Activated CD8-positive, alpha-beta memory T cell treated with anti-CD3 and anti-CD28 coated beads, Interleukin-2, amount 10 ng/mL, durations not matched to agents 7 days and 5 days (primary cell): ENCODE data around the gene TRIM54. TPM values are rescaled to one million over a fixed set of nuclear protein-coding genes. Genes with fewer than 3 reads are reported as not detected.
"Not testable (repeated sequence)": the region's sequence is repeated elsewhere in the genome, so short reads cannot be mapped to it uniquely, and the experiment has no call there.

ENCODE experiments used
- ATAC-seq: fragments of 150-1000 bp; cut with Tn5 transposase; one replicate; pipeline ENCODE4 v1.10.0; 2021; ENCODE audit warnings: moderate library complexity
- CTCF ChIA-PET: fragments of 350-600 bp; sonication (Branson Sonifier 250); formaldehyde crosslinking; loops from one replicate; lab custom pipeline; 2021; ENCODE audit warnings: antibody characterized with exemption; lab: Charles Lee
- DNase-seq: peaks from one replicate; pipeline ENCODE4 v3.0.0-alpha.2; 2020
- H3K27ac Mint-ChIP-seq: one replicate; pipeline ENCODE4 v1.8.0; 2021; ENCODE audit warnings: mild to moderate bottlenecking, mixed read lengths
- H3K27me3 Mint-ChIP-seq: one replicate; pipeline ENCODE4 v1.8.0; 2021; ENCODE audit warnings: mixed read lengths
- H3K36me3 Mint-ChIP-seq: one replicate; pipeline ENCODE4 v1.8.0; 2021; ENCODE audit warnings: mild to moderate bottlenecking, mixed read lengths
- H3K4me1 Mint-ChIP-seq: one replicate; pipeline ENCODE4 v1.8.0; 2021; ENCODE audit warnings: mixed read lengths
- H3K4me3 Mint-ChIP-seq: one replicate; pipeline ENCODE4 v1.8.0; 2021; ENCODE audit warnings: mild to moderate bottlenecking, moderate library complexity, mixed read lengths
- H3K9me3 Mint-ChIP-seq: one replicate; pipeline ENCODE4 v1.8.0; 2022; ENCODE audit warnings: low read depth, mixed read lengths
- total RNA-seq, 2 experiments: library from RNA; stranded (reverse); gene quantifications; one replicate each; pipeline ENCODE4 v1.2.3, GENCODE V29; 2021

The TRIM54 gene
- total RNA-seq, 2 experiments from 2014 or later, result 0.28 TPM; not detected in 1

- Mint-ChIP-seq H3K27ac (no peak overlapping the region), H3K4me3 (no peak overlapping the region)
These were observed 16.3 kb downstream of the TRIM54 start for GRCh38 chr2:27298391-27299080.

GRCh38 chr2:27300606-27301005 is 18.4 kb downstream of the TRIM54 start:
- not testable (repeated sequence) for H3K4me3 Mint-ChIP-seq, H3K36me3 Mint-ChIP-seq, ATAC-seq, H3K27ac Mint-ChIP-seq, DNase-seq, H3K4me1 Mint-ChIP-seq, H3K9me3 Mint-ChIP-seq
- H3K27me3 Mint-ChIP-seq, result peaks cover 19% of the 10 kb centered on the region
- CTCF ChIA-PET, result interaction anchor here (0.9 to 3.1 kb wide), 3 partner anchors 10 to 50 kb away, joined by 3 to 10 read pairs (median 3); partner anchors contain the start of gene TRIM54

More at GRCh38 chr2:27298391-27299080, 16.3 kb downstream of the TRIM54 start:
- DNase-seq (no peak), ATAC-seq (no peak)
- Mint-ChIP-seq H3K27me3 (peaks cover 19% of the 10 kb centered on the region), H3K4me1 (peaks cover 4% of the 10 kb centered on the region), H3K9me3 (no peaks in the 10 kb centered on the region), H3K36me3 (no peaks in the 10 kb centered on the region)
- CTCF ChIA-PET, result interaction anchor here (1.2 to 3.1 kb wide), 2 partner anchors 17 to 337 kb away, joined by 3 to 10 read pairs; partner anchors contain the start of gene TRIM54

- Mint-ChIP-seq H3K27ac (peak overlapping the region; percentile 28), H3K9me3 (no peaks in the 10 kb centered on the region), H3K4me1 (peaks cover 8% of the 10 kb centered on the region), H3K36me3 (no peaks in the 10 kb centered on the region), H3K27me3 (peaks cover 24% of the 10 kb centered on the region), H3K4me3 (peak overlapping the region; percentile 54)
- CTCF ChIA-PET, result interaction anchor here (0.6 to 3.0 kb wide), 55 partner anchors 9 to 454 kb away, joined by 3 to 35 read pairs (median 5); partner anchors contain the start of genes ABHD1, CAD, KHK and MPV17
- peak; percentile 57 for DNase-seq
- peak; percentile 63 for ATAC-seq
These were observed 21.1 kb downstream of the TRIM54 start for GRCh38 chr2:27303093-27304025.

- Mint-ChIP-seq H3K27ac (no peak overlapping the region), H3K4me3 (no peak overlapping the region), H3K36me3 (peaks cover 8% of the 10 kb centered on the region), H3K9me3 (no peaks in the 10 kb centered on the region), H3K27me3 (peaks cover 24% of the 10 kb centered on the region), H3K4me1 (peaks cover 8% of the 10 kb centered on the region)
- DNase-seq, result no peak
- ATAC-seq, result no peak
- CTCF ChIA-PET, result interaction anchor here (0.6 to 2.2 kb wide), 7 partner anchors 8 to 217 kb away, joined by 3 to 9 read pairs (median 4); no protein-coding TSS in a partner anchor
These were observed 22.4 kb downstream of the TRIM54 start for GRCh38 chr2:27304488-27305240.

- Mint-ChIP-seq H3K36me3 (peaks cover 12% of the 10 kb centered on the region), H3K4me3 (no peak overlapping the region), H3K9me3 (no peaks in the 10 kb centered on the region), H3K4me1 (peaks cover 8% of the 10 kb centered on the region), H3K27me3 (peaks cover 24% of the 10 kb centered on the region), H3K27ac (no peak overlapping the region)
- ATAC-seq (no peak), DNase-seq (no peak)
- CTCF ChIA-PET, result interaction anchor here (0.8 to 1.5 kb wide), 5 partner anchors 15 to 344 kb away, joined by 3 to 5 read pairs (median 4); no protein-coding TSS in a partner anchor
These were observed 23.3 kb downstream of the TRIM54 start for GRCh38 chr2:27305516-27305915.

- Mint-ChIP-seq H3K27me3 (peaks cover 24% of the 10 kb centered on the region), H3K4me1 (peaks cover 8% of the 10 kb centered on the region), H3K4me3 (peak overlapping the region; percentile 38), H3K9me3 (no peaks in the 10 kb centered on the region), H3K27ac (no peak overlapping the region), H3K36me3 (peaks cover 12% of the 10 kb centered on the region)
- CTCF ChIA-PET, result interaction anchor here (0.8 to 1.4 kb wide), 2 partner anchors 16 to 344 kb away, joined by 3 to 5 read pairs; no protein-coding TSS in a partner anchor
- ATAC-seq (no peak), DNase-seq (no peak)
These were observed 23.9 kb downstream of the TRIM54 start for GRCh38 chr2:27306136-27306535.

GRCh38 chr2:27306573-27307286 is 24.5 kb downstream of the TRIM54 start:
- H3K36me3 Mint-ChIP-seq, result peaks cover 17% of the 10 kb centered on the region
- peaks cover 24% of the 10 kb centered on the region for H3K27me3 Mint-ChIP-seq
- DNase-seq (no peak), ATAC-seq (peak; percentile 66)
- H3K27ac Mint-ChIP-seq, result no peak overlapping the region
- H3K4me1 Mint-ChIP-seq, result peaks cover 8% of the 10 kb centered on the region
- no peak overlapping the region for H3K4me3 Mint-ChIP-seq
- CTCF ChIA-PET, result interaction anchor here (1.3 kb wide), 1 partner anchor 27 kb away, joined by 3 read pairs; no protein-coding TSS in a partner anchor
- no peaks in the 10 kb centered on the region for H3K9me3 Mint-ChIP-seq

- Mint-ChIP-seq H3K27me3 (peaks cover 24% of the 10 kb centered on the region), H3K9me3 (no peaks in the 10 kb centered on the region), H3K4me1 (peaks cover 8% of the 10 kb centered on the region), H3K36me3 (peaks cover 18% of the 10 kb centered on the region), H3K4me3 (no peak overlapping the region), H3K27ac (no peak overlapping the region)
- CTCF ChIA-PET, result interaction anchor here (1.3 kb wide), 1 partner anchor 27 kb away, joined by 3 read pairs; no protein-coding TSS in a partner anchor
- no peak for DNase-seq
- no peak for ATAC-seq
These were observed 25.0 kb downstream of the TRIM54 start for GRCh38 chr2:27307287-27307544.

- H3K27ac Mint-ChIP-seq, result no peak overlapping the region
- ATAC-seq (no peak), DNase-seq (no peak)
- CTCF ChIA-PET, result interaction anchor here (1.3 kb wide), 1 partner anchor 28 kb away, joined by 3 read pairs; no protein-coding TSS in a partner anchor
- H3K4me3 Mint-ChIP-seq, result no peak overlapping the region
- H3K36me3 Mint-ChIP-seq, result peaks cover 20% of the 10 kb centered on the region
- peaks cover 6% of the 10 kb centered on the region for H3K4me1 Mint-ChIP-seq
- no peaks in the 10 kb centered on the region for H3K9me3 Mint-ChIP-seq
- H3K27me3 Mint-ChIP-seq, result peaks cover 24% of the 10 kb centered on the region
These were observed 25.5 kb downstream of the TRIM54 start for GRCh38 chr2:27307545-27308358.

- Mint-ChIP-seq H3K4me3 (no peak within 1 kb of the TSS), H3K27ac (no peak within 1 kb of the TSS), H3K9me3 (no peaks in the 10 kb centered on the region), H3K4me1 (peaks cover 3% of the 10 kb centered on the region), H3K36me3 (peaks cover 20% of the 10 kb centered on the region), H3K27me3 (peaks cover 24% of the 10 kb centered on the region)
- CTCF ChIA-PET, result interaction anchor here (1.3 kb wide), 1 partner anchor 28 kb away, joined by 3 read pairs; no protein-coding TSS in a partner anchor
- no peak for ATAC-seq
- DNase-seq, result no peak
These were observed 26.2 kb downstream of the TRIM54 start, which contains the start of gene UCN for GRCh38 chr2:27308359-27308881. Gene UCN, minus strand, starts transcription at chr2:27308445. Its CDS starts 550 bp downstream, at chr2:27307895.

- CTCF ChIA-PET, result no interaction called here
- ATAC-seq (no peak), DNase-seq (no peak)
- Mint-ChIP-seq H3K9me3 (no peaks in the 10 kb centered on the region), H3K4me1 (peaks cover 3% of the 10 kb centered on the region), H3K36me3 (peaks cover 20% of the 10 kb centered on the region), H3K27me3 (peaks cover 22% of the 10 kb centered on the region), H3K27ac (no peak overlapping the region), H3K4me3 (no peak overlapping the region)
These were observed 27.4 kb downstream of the TRIM54 start for GRCh38 chr2:27309651-27310050.
